ENCODE data around the gene SDF4. TPM values are rescaled to one million over a fixed set of nuclear protein-coding genes. Genes with fewer than 3 reads are reported as not detected.

SDF4 gene
- total and polyA plus RNA-seq, 10 donors: 39.1 to 145 (median 88.5) TPM

DNA sequence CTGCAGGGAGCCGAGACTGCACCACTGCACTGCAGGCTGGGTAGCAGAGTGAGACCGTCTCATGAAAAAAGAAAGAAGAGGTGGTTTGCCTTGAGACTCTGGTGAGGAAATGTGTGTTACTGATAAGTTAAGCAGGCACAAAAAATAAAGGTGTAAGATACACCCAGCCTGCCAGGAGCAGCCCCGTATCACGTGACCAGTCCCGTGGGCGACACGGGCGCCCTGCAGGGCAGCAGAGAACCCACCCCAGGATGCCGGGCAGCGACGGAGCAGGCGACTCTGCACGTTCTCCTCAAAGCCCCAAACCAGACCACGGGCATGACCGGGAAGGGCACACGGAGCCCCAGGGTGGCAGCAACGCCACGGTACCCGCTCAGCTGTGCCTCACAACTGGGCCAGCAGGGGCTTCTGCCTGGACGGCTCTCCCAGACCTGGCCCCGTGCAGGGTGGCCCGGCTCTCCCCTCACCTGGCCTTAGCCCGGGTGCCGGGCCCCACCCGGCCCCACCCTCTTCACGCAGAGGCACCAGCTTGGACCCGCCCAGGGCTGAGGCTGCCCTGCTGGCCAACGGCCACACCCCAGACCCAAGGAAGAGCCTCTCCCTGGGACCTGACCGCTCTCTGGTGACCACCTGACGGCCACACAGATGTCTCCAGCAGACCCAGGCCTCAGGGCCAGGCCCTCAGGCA lies 9.8 kb downstream of the SDF4 start:
- Histone ChIP-seq H3K27me3 (replicated peaks in 1 of 7) (no peaks in the 10 kb centered on the region), H3K36me3 (peaks cover 0 to 100% (median 93%) of the 10 kb centered on the region in 6 donors), H3K9me3 (no peaks in the 10 kb centered on the region), H3K27ac (peak overlapping the region in 2 of 8 donors; percentile 30 to 32), H3K4me3 (no peak overlapping the region), H3K4me1 (peaks cover 0 to 22% (median 3%) of the 10 kb centered on the region in 6 donors)
- 79 to 91% (median 89%) methylated on average over 25 to 30 of the region's 30 CpGs for WGBS, 5 donors
- DNase-seq: no peak
- TF ChIP-seq, protein P1, sequence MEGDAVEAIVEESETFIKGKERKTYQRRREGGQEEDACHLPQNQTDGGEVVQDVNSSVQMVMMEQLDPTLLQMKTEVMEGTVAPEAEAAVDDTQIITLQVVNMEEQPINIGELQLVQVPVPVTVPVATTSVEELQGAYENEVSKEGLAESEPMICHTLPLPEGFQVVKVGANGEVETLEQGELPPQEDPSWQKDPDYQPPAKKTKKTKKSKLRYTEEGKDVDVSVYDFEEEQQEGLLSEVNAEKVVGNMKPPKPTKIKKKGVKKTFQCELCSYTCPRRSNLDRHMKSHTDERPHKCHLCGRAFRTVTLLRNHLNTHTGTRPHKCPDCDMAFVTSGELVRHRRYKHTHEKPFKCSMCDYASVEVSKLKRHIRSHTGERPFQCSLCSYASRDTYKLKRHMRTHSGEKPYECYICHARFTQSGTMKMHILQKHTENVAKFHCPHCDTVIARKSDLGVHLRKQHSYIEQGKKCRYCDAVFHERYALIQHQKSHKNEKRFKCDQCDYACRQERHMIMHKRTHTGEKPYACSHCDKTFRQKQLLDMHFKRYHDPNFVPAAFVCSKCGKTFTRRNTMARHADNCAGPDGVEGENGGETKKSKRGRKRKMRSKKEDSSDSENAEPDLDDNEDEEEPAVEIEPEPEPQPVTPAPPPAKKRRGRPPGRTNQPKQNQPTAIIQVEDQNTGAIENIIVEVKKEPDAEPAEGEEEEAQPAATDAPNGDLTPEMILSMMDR (IDR thresholded peaks at IDR 0.05 in 8 of 11, conservative IDR thresholded peaks at IDR 0.05 in 3 of 11): no peak
- TF ChIP-seq POLR2AphosphoS5 (IDR thresholded peaks at IDR 0.05) (no peak), POLR2A (IDR thresholded peaks at IDR 0.05) (no peak)
- intact Hi-C loops (cut with DNase I; ENCODE audit: low total_unique reads): no loop called here

DNA sequence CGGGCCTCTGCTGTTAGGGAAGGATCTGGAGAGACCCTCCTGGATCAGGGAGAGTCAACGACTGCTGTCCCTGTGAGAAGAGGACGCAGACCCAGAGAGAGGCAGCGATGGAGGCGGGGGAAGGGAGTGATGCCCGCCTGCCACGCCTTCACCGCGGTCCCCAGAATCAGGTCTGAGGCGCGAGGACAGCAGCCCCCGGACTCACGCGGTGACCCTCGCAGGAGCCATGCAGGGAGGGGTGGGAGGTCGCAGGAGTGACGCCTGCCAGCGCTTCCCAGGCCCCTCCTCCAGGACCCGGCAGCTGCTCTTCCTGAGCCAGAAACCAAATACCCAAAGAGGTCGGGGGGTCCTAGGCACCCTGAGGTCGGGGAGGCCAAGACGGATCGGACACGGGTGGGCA lies 11.6 kb downstream of the SDF4 start:
- TF ChIP-seq POLR2AphosphoS5 (IDR thresholded peaks at IDR 0.05) (no peak), POLR2A (IDR thresholded peaks at IDR 0.05) (no peak)
- TF ChIP-seq, protein P1 (IDR thresholded peaks at IDR 0.05 in 8 of 11, conservative IDR thresholded peaks at IDR 0.05 in 3 of 11): no peak
- DNase-seq: no peak
- H3K9me3 ChIP-seq: no peaks in the 10 kb centered on the region
- no peaks in the 10 kb centered on the region for H3K27me3 ChIP-seq (replicated peaks in 1 of 7)
- H3K4me1 ChIP-seq: peaks cover 6 to 24% (median 12%) of the 10 kb centered on the region in 6 donors
- 90 to 93% (median 92%) methylated on average over 22 to 24 of the region's 24 CpGs for WGBS, 5 donors
- H3K4me3 ChIP-seq: no peak overlapping the region
- peaks cover 0 to 99% (median 85%) of the 10 kb centered on the region in 6 donors for H3K36me3 ChIP-seq
- H3K27ac ChIP-seq: peak overlapping the region in 3 of 8 donors; percentile 32 to 60 (median 50)
- intact Hi-C loops (cut with DNase I; ENCODE audit: low total_unique reads): no loop called here

DNA sequence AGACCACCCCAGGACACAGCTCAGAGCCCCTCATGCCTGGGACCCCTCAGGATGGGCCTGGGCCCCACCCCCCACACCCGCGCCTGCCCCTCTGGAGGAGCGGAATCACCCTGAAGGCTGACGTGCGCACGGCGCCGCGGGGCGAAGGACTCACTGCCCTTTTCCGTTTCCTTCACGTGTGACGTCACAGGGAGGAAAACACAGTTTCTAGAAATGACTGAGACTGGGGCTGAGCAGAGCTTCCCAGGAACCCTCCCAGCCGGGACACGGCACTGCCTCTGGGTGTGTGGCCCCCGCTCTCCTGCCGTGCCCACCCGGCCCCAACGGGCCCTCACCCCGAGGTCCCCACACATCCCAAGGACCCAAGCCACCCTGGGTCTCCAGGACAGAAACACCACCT lies 12.5 kb downstream of the SDF4 start:
- no peak for DNase-seq
- TF ChIP-seq, protein P1 (IDR thresholded peaks at IDR 0.05 in 8 of 11, conservative IDR thresholded peaks at IDR 0.05 in 3 of 11): no peak
- no peak for TF ChIP-seq POLR2A (IDR thresholded peaks at IDR 0.05)
- TF ChIP-seq POLR2AphosphoS5 (IDR thresholded peaks at IDR 0.05): peak in 2 of 3 donors; percentile 11 to 24
- Histone ChIP-seq H3K27me3 (replicated peaks in 1 of 7) (no peaks in the 10 kb centered on the region), H3K4me1 (peaks cover 15 to 28% (median 20%) of the 10 kb centered on the region in 6 donors), H3K27ac (peak overlapping the region in 3 of 8 donors; percentile 32 to 60 (median 50)), H3K36me3 (peaks cover 0 to 91% (median 77%) of the 10 kb centered on the region in 6 donors), H3K4me3 (no peak overlapping the region), H3K9me3 (no peaks in the 10 kb centered on the region)
- intact Hi-C loops (cut with DNase I; ENCODE audit: low total_unique reads): no loop called here
- 77 to 96% (median 90%) methylated on average over 20 of the region's 20 CpGs for WGBS, 5 donors

DNA sequence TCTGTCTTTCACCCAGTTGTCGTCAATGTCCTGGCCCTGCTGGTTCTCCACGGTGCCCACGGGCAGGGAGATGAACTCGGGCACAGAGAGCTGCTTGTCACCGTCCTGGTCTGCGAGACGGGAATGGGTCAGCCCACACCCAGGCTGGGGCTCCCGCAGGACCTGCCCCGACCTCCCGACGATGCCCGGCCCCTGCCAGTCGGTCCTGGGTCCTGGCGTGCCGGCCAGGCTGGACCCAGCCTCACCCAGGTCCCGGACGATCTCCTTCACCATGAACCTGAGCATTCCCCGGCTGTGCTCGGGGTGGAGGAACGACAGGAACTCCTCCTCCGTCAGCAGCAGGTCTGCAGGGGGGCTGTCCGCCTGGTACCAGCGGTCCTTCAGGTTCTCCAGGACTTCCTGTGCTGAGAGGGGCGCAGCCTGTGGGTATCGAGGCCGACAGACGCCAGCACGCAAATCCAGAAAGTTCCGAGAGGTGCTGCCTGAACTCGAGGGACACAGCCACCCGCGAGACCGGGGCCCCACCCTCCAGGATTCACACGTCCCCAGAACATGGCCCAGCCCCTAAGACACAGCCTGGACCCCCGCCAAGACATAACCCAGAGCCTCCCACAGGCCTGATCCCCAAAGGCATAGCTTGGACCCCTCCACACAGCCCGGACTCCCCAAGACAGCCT lies 13.1 kb downstream of the SDF4 start:
- H3K4me3 ChIP-seq: no peak overlapping the region
- H3K27ac ChIP-seq: peak overlapping the region in 3 of 8 donors; percentile 32 to 60 (median 50)
- 92 to 95% (median 93%) methylated on average over 30 to 36 of the region's 36 CpGs for WGBS, 5 donors
- peaks cover 20 to 34% (median 27%) of the 10 kb centered on the region in 6 donors for H3K4me1 ChIP-seq
- peaks cover 0 to 84% (median 71%) of the 10 kb centered on the region in 6 donors for H3K36me3 ChIP-seq
- DNase-seq: no peak
- no peaks in the 10 kb centered on the region for H3K9me3 ChIP-seq
- peaks cover 0 to 4% (median 0%) of the 10 kb centered on the region in 7 donors for H3K27me3 ChIP-seq (replicated peaks in 1 of 7)
- TF ChIP-seq POLR2A (IDR thresholded peaks at IDR 0.05): no peak
- TF ChIP-seq POLR2AphosphoS5 (IDR thresholded peaks at IDR 0.05): peak in 1 of 3 donors; percentile 11
- intact Hi-C loops (cut with DNase I; ENCODE audit: low total_unique reads): no loop called here
